ENCODE data around the gene GLIS1.
A peak's percentile ranks its signal among the peaks of the same experiment; 100 is the strongest.

GLIS1 gene

GRCh38 chr1:53681351-53681976 is 57.5 kb downstream of the GLIS1 start:
- Histone ChIP-seq H3K4me3 (no peak overlapping the region), H3K9me3 (no peaks in the 10 kb centered on the region), H3K27me3 (ENCODE audit: low read depth) (peaks cover 10% of the 10 kb centered on the region), H3K36me3 (replicated peaks) (no peaks in the 10 kb centered on the region), H3K4me1 (no peaks in the 10 kb centered on the region)
- DNase-seq (ENCODE audit: low spot score in 2 of 2), result no peak
- in situ Hi-C loops (cut with MboI; ENCODE audit: low sequenced_read_pairs), result loop anchor here (25.0 kb wide), 1 partner anchor 194 kb away; no protein-coding TSS in a partner anchor

GRCh38 chr1:53680868-53681267 is 58.1 kb downstream of the GLIS1 start:
- in situ Hi-C loops (cut with MboI; ENCODE audit: low sequenced_read_pairs), result loop anchor here (25.0 kb wide), 1 partner anchor 194 kb away; no protein-coding TSS in a partner anchor
- H3K9me3 ChIP-seq, result no peaks in the 10 kb centered on the region
- H3K4me1 ChIP-seq, result no peaks in the 10 kb centered on the region
- H3K36me3 ChIP-seq (replicated peaks), result no peaks in the 10 kb centered on the region
- peaks cover 4% of the 10 kb centered on the region for H3K27me3 ChIP-seq (ENCODE audit: low read depth)
- no peak for DNase-seq (ENCODE audit: low spot score in 2 of 2)
- no peak overlapping the region for H3K4me3 ChIP-seq

GRCh38 chr1:53678938-53679825 is 59.8 kb downstream of the GLIS1 start:
- no peaks in the 10 kb centered on the region for H3K4me1 ChIP-seq
- H3K36me3 ChIP-seq (replicated peaks), result no peaks in the 10 kb centered on the region
- no peaks in the 10 kb centered on the region for H3K9me3 ChIP-seq
- no peak for DNase-seq (ENCODE audit: low spot score in 2 of 2)
- in situ Hi-C loops (cut with MboI; ENCODE audit: low sequenced_read_pairs), result loop anchor here (25.0 kb wide), 1 partner anchor 192 kb away; no protein-coding TSS in a partner anchor
- no peak overlapping the region for H3K4me3 ChIP-seq
- no peaks in the 10 kb centered on the region; the same call in 1 of the 2 replicates for H3K27me3 ChIP-seq (ENCODE audit: low read depth)

- H3K4me3 ChIP-seq, result no peak overlapping the region
- no peak for DNase-seq (ENCODE audit: low spot score in 2 of 2)
- in situ Hi-C loops (cut with MboI; ENCODE audit: low sequenced_read_pairs), result loop anchor here (25.0 kb wide), 1 partner anchor 191 kb away; no protein-coding TSS in a partner anchor
- no peaks in the 10 kb centered on the region for H3K36me3 ChIP-seq (replicated peaks)
- no peaks in the 10 kb centered on the region; the same call in 1 of the 2 replicates for H3K27me3 ChIP-seq (ENCODE audit: low read depth)
- H3K4me1 ChIP-seq, result no peaks in the 10 kb centered on the region
- H3K9me3 ChIP-seq, result no peaks in the 10 kb centered on the region
Measured at GRCh38 chr1:53678507-53678906, 60.5 kb downstream of the GLIS1 start.

GRCh38 chr1:53678046-53678445 is 60.9 kb downstream of the GLIS1 start:
- DNase-seq (ENCODE audit: low spot score in 2 of 2), result no peak
- no peaks in the 10 kb centered on the region for H3K9me3 ChIP-seq
- H3K36me3 ChIP-seq (replicated peaks), result no peaks in the 10 kb centered on the region
- no peaks in the 10 kb centered on the region; the same call in 1 of the 2 replicates for H3K27me3 ChIP-seq (ENCODE audit: low read depth)
- H3K4me1 ChIP-seq, result no peaks in the 10 kb centered on the region
- in situ Hi-C loops (cut with MboI; ENCODE audit: low sequenced_read_pairs), result loop anchor here (25.0 kb wide), 1 partner anchor 191 kb away; no protein-coding TSS in a partner anchor
- no peak overlapping the region for H3K4me3 ChIP-seq

GRCh38 chr1:53677486-53677885 is 61.5 kb downstream of the GLIS1 start:
- H3K9me3 ChIP-seq, result no peaks in the 10 kb centered on the region
- no peaks in the 10 kb centered on the region for H3K4me1 ChIP-seq
- no peak for DNase-seq (ENCODE audit: low spot score in 2 of 2)
- no peak overlapping the region for H3K4me3 ChIP-seq
- in situ Hi-C loops (cut with MboI; ENCODE audit: low sequenced_read_pairs), result loop anchor here (25.0 kb wide), 1 partner anchor 190 kb away; no protein-coding TSS in a partner anchor
- H3K36me3 ChIP-seq (replicated peaks), result no peaks in the 10 kb centered on the region
- H3K27me3 ChIP-seq (ENCODE audit: low read depth), result no peaks in the 10 kb centered on the region; the same call in 1 of the 2 replicates

GRCh38 chr1:53672785-53673184 is 66.2 kb downstream of the GLIS1 start:
- no peaks in the 10 kb centered on the region for H3K27me3 ChIP-seq (ENCODE audit: low read depth)
- in situ Hi-C loops (cut with MboI; ENCODE audit: low sequenced_read_pairs), result no loop called here
- no peaks in the 10 kb centered on the region for H3K36me3 ChIP-seq (replicated peaks)
- no peak overlapping the region for H3K4me3 ChIP-seq
- DNase-seq (ENCODE audit: low spot score in 2 of 2), result no peak
- H3K4me1 ChIP-seq, result no peaks in the 10 kb centered on the region
- H3K9me3 ChIP-seq, result no peaks in the 10 kb centered on the region

- Histone ChIP-seq H3K27me3 (ENCODE audit: low read depth) (no peaks in the 10 kb centered on the region), H3K9me3 (no peaks in the 10 kb centered on the region), H3K4me3 (no peak overlapping the region), H3K4me1 (no peaks in the 10 kb centered on the region), H3K36me3 (replicated peaks) (no peaks in the 10 kb centered on the region)
- in situ Hi-C loops (cut with MboI; ENCODE audit: low sequenced_read_pairs), result no loop called here
- no peak for DNase-seq (ENCODE audit: low spot score in 2 of 2)
Measured at GRCh38 chr1:53672243-53672642, 66.7 kb downstream of the GLIS1 start.

GRCh38 chr1:53669621-53670191 is 69.3 kb downstream of the GLIS1 start:
- in situ Hi-C loops (cut with MboI; ENCODE audit: low sequenced_read_pairs), result no loop called here
- no peaks in the 10 kb centered on the region for H3K27me3 ChIP-seq (ENCODE audit: low read depth)
- no peaks in the 10 kb centered on the region for H3K4me1 ChIP-seq

GRCh38 chr1:53666566-53666965 is 72.4 kb downstream of the GLIS1 start:
- DNase-seq (ENCODE audit: low spot score in 2 of 2), result no peak
- H3K36me3 ChIP-seq (replicated peaks), result no peaks in the 10 kb centered on the region
- in situ Hi-C loops (cut with MboI; ENCODE audit: low sequenced_read_pairs), result no loop called here
- H3K9me3 ChIP-seq, result no peaks in the 10 kb centered on the region
- no peaks in the 10 kb centered on the region for H3K4me1 ChIP-seq
- no peak overlapping the region for H3K4me3 ChIP-seq
- no peaks in the 10 kb centered on the region for H3K27me3 ChIP-seq (ENCODE audit: low read depth)

More at GRCh38 chr1:53669621-53670191, 69.3 kb downstream of the GLIS1 start:
- Histone ChIP-seq H3K36me3 (replicated peaks) (no peaks in the 10 kb centered on the region), H3K9me3 (no peaks in the 10 kb centered on the region), H3K4me3 (no peak overlapping the region)
- DNase-seq (ENCODE audit: low spot score in 2 of 2), result no peak

- no peaks in the 10 kb centered on the region for H3K4me1 ChIP-seq
- no peaks in the 10 kb centered on the region for H3K27me3 ChIP-seq (ENCODE audit: low read depth)
- H3K4me3 ChIP-seq, result no peak overlapping the region
- in situ Hi-C loops (cut with MboI; ENCODE audit: low sequenced_read_pairs), result no loop called here
- no peak for DNase-seq (ENCODE audit: low spot score in 2 of 2)
- no peaks in the 10 kb centered on the region for H3K36me3 ChIP-seq (replicated peaks)
- no peaks in the 10 kb centered on the region for H3K9me3 ChIP-seq
Measured at GRCh38 chr1:53665996-53666395, 73.0 kb downstream of the GLIS1 start.

GRCh38 chr1:53663529-53664300 is 75.2 kb downstream of the GLIS1 start:
- Histone ChIP-seq H3K27me3 (ENCODE audit: low read depth) (no peaks in the 10 kb centered on the region), H3K36me3 (replicated peaks) (no peaks in the 10 kb centered on the region), H3K9me3 (no peaks in the 10 kb centered on the region), H3K4me1 (no peaks in the 10 kb centered on the region), H3K4me3 (no peak overlapping the region)
- peak in 1 of 2 experiments; percentile 23 for DNase-seq (ENCODE audit: low spot score in 2 of 2)
- in situ Hi-C loops (cut with MboI; ENCODE audit: low sequenced_read_pairs), result no loop called here

- no peak for DNase-seq (ENCODE audit: low spot score in 2 of 2)
- Histone ChIP-seq H3K9me3 (no peaks in the 10 kb centered on the region), H3K36me3 (replicated peaks) (no peaks in the 10 kb centered on the region), H3K4me1 (no peaks in the 10 kb centered on the region), H3K27me3 (ENCODE audit: low read depth) (no peaks in the 10 kb centered on the region), H3K4me3 (no peak overlapping the region)
- in situ Hi-C loops (cut with MboI; ENCODE audit: low sequenced_read_pairs), result no loop called here
Measured at GRCh38 chr1:53662951-53663350, 76.0 kb downstream of the GLIS1 start.

Measured in HAP-1 (cell line).